Measurements from ENCODE around the gene ACSF2.
"Not testable (repeated sequence)": the region's sequence is repeated elsewhere in the genome, so short reads cannot be mapped to it uniquely, and the experiment has no call there.

ACSF2 gene

GRCh38 chr17:50393700-50394099 lies 32.3 kb upstream of the ACSF2 start:
- TF ChIP-seq CTCF (IDR thresholded peaks at IDR 0.05), result no peak
- Mint-ChIP-seq H3K27ac (no peak overlapping the region), H3K36me3 (ENCODE audit: low read depth) (peaks cover 52% of the 10 kb centered on the region), H3K27me3 (ENCODE audit: low read depth, poor library complexity) (peaks cover 1% of the 10 kb centered on the region), H3K9me3 (peaks cover 4% of the 10 kb centered on the region), H3K4me3 (no peak overlapping the region), H3K4me1 (peaks cover 27% of the 10 kb centered on the region)
- DNase-seq, result no peak

- Mint-ChIP-seq H3K4me3 (peak overlapping the region; percentile 94), H3K4me1 (peaks cover 20% of the 10 kb centered on the region), H3K36me3 (ENCODE audit: low read depth) (peaks cover 42% of the 10 kb centered on the region), H3K27ac (no peak overlapping the region), H3K9me3 (peaks cover 12% of the 10 kb centered on the region), H3K27me3 (ENCODE audit: low read depth, poor library complexity) (no peaks in the 10 kb centered on the region)
- no peak for DNase-seq
- TF ChIP-seq CTCF (IDR thresholded peaks at IDR 0.05), result no peak
Observed at GRCh38 chr17:50394711-50395110, 31.3 kb upstream of the ACSF2 start.

- Mint-ChIP-seq H3K4me1 (peaks cover 20% of the 10 kb centered on the region), H3K27ac (no peak overlapping the region), H3K36me3 (ENCODE audit: low read depth) (peaks cover 30% of the 10 kb centered on the region), H3K4me3 (peak overlapping the region; percentile 94), H3K9me3 (peaks cover 20% of the 10 kb centered on the region), H3K27me3 (ENCODE audit: low read depth, poor library complexity) (no peaks in the 10 kb centered on the region)
- TF ChIP-seq CTCF (IDR thresholded peaks at IDR 0.05), result no peak
- DNase-seq, result peak; percentile 13
Observed at GRCh38 chr17:50396261-50397110, 29.5 kb upstream of the ACSF2 start.

GRCh38 chr17:50397111-50397918 lies 28.7 kb upstream of the ACSF2 start, which contains the start of gene LRRC59:
Gene LRRC59, minus strand, starts transcription at chr17:50397523. Its CDS starts 206 bp downstream, at chr17:50397317.
- H3K4me1 Mint-ChIP-seq, result peaks cover 20% of the 10 kb centered on the region
- H3K4me3 Mint-ChIP-seq, result peak within 1 kb of the TSS; percentile 94
- DNase-seq, result peak; percentile 93
- H3K27ac Mint-ChIP-seq, result no peak within 1 kb of the TSS
- H3K27me3 Mint-ChIP-seq (ENCODE audit: low read depth, poor library complexity), result no peaks in the 10 kb centered on the region
- H3K36me3 Mint-ChIP-seq (ENCODE audit: low read depth), result peaks cover 24% of the 10 kb centered on the region
- H3K9me3 Mint-ChIP-seq, result peaks cover 20% of the 10 kb centered on the region
- TF ChIP-seq CTCF (IDR thresholded peaks at IDR 0.05), result peak; percentile 98

- H3K27me3 Mint-ChIP-seq (ENCODE audit: low read depth, poor library complexity), result no peaks in the 10 kb centered on the region
- no peak for DNase-seq
Observed at GRCh38 chr17:50397919-50398285, 28.1 kb upstream of the ACSF2 start.

GRCh38 chr17:50398672-50399071 lies 27.3 kb upstream of the ACSF2 start:
- H3K27me3 Mint-ChIP-seq (ENCODE audit: low read depth, poor library complexity); DNase-seq; H3K4me3 Mint-ChIP-seq; H3K27ac Mint-ChIP-seq: not testable (repeated sequence)
- H3K9me3 Mint-ChIP-seq, result peaks cover 20% of the 10 kb centered on the region
- peaks cover 11% of the 10 kb centered on the region for H3K36me3 Mint-ChIP-seq (ENCODE audit: low read depth)
- peaks cover 20% of the 10 kb centered on the region for H3K4me1 Mint-ChIP-seq

More at GRCh38 chr17:50397919-50398285, 28.1 kb upstream of the ACSF2 start:
- H3K36me3 Mint-ChIP-seq (ENCODE audit: low read depth), result peaks cover 18% of the 10 kb centered on the region
- peak overlapping the region; percentile 94 for H3K4me3 Mint-ChIP-seq
- peaks cover 20% of the 10 kb centered on the region for H3K9me3 Mint-ChIP-seq
- no peak for TF ChIP-seq CTCF (IDR thresholded peaks at IDR 0.05)
- H3K27ac Mint-ChIP-seq, result no peak overlapping the region
- H3K4me1 Mint-ChIP-seq, result peaks cover 20% of the 10 kb centered on the region

- DNase-seq; H3K27ac Mint-ChIP-seq; H3K4me3 Mint-ChIP-seq; H3K36me3 Mint-ChIP-seq (ENCODE audit: low read depth): not testable (repeated sequence)
- peaks cover 20% of the 10 kb centered on the region for H3K9me3 Mint-ChIP-seq
- H3K4me1 Mint-ChIP-seq, result peaks cover 20% of the 10 kb centered on the region
- peaks cover 14% of the 10 kb centered on the region for H3K27me3 Mint-ChIP-seq (ENCODE audit: low read depth, poor library complexity)
Observed at GRCh38 chr17:50399591-50399990, 26.4 kb upstream of the ACSF2 start.

GRCh38 chr17:50405351-50405750 lies 20.7 kb upstream of the ACSF2 start:
- not testable (repeated sequence) for DNase-seq; H3K36me3 Mint-ChIP-seq (ENCODE audit: low read depth); H3K4me1 Mint-ChIP-seq; H3K27ac Mint-ChIP-seq; H3K4me3 Mint-ChIP-seq; H3K9me3 Mint-ChIP-seq
- H3K27me3 Mint-ChIP-seq (ENCODE audit: low read depth, poor library complexity), result peaks cover 37% of the 10 kb centered on the region
